CD8-positive, alpha-beta memory T cell (primary cell): Measurements from ENCODE around the gene TEX10. TPM values are rescaled to one million over a fixed set of nuclear protein-coding genes. Genes with fewer than 3 reads are reported as not detected.

Experiments
- CTCF ChIA-PET: fragments of 350-600 bp; sonication (Branson Sonifier 250); formaldehyde crosslinking; loops from one replicate; lab custom pipeline; 2021; ENCODE audit warnings: antibody characterized with exemption; lab: Charles Lee
- POLR2A ChIA-PET: fragments of 350-600 bp; sonication (Branson Sonifier 250); formaldehyde crosslinking; loops from one replicate; lab custom pipeline; 2021; ENCODE audit warnings: antibody characterized with exemption; lab: Charles Lee
- DNase-seq, 5 donors: peaks; one replicate each; pipeline versions ENCODE4 v3.0.0 to v3.0.0-alpha.2; 2020 to 2022; ENCODE audit warnings: mixed read lengths in 1 of 5
- H3K27ac ChIP-seq: one replicate; pipeline ENCODE4 v1.7.0; 2013; ENCODE audit warnings: low read depth, mild to moderate bottlenecking, low read length, moderate library complexity
- H3K27me3 ChIP-seq: 2 replicates; pipeline ENCODE4 v1.7.0; 2013; ENCODE audit warnings: low read length, mild to moderate bottlenecking; ENCODE audit not compliant: insufficient read depth, poor library complexity, severe bottlenecking
- H3K36me3 ChIP-seq: 2 replicates; pipeline ENCODE4 v1.7.0; 2013; ENCODE audit warnings: mild to moderate bottlenecking, low read length, moderate library complexity; ENCODE audit not compliant: insufficient read depth
- H3K4me1 ChIP-seq: 2 replicates; pipeline ENCODE4 v1.7.0; 2013; ENCODE audit warnings: mild to moderate bottlenecking, low read length, moderate library complexity; ENCODE audit not compliant: insufficient read depth
- H3K4me3 ChIP-seq: 2 replicates; pipeline ENCODE4 v1.7.0; 2013; ENCODE audit warnings: mild to moderate bottlenecking, low read length
- H3K9me3 ChIP-seq: 2 replicates; pipeline ENCODE4 v1.7.0; 2013; ENCODE audit warnings: mild to moderate bottlenecking, low read length
- H3K27ac Mint-ChIP-seq, 8 donors: one replicate each; pipeline ENCODE4 v1.8.0; 2020 to 2021; ENCODE audit warnings: mixed read lengths in 8 of 8, mild to moderate bottlenecking in 6 of 8, inconsistent platforms in 3 of 8, moderate library complexity in 3 of 8
- H3K27me3 Mint-ChIP-seq, 2 donors: one replicate each; pipeline ENCODE4 v1.8.0; 2020 to 2021; ENCODE audit warnings: mixed read lengths in 2 of 2, mild to moderate bottlenecking in 1 of 2, moderate library complexity in 1 of 2
- H3K36me3 Mint-ChIP-seq, 3 donors: one replicate each; pipeline ENCODE4 v1.8.0; 2020 to 2021; ENCODE audit warnings: mixed read lengths in 3 of 3, inconsistent platforms in 1 of 3, mild to moderate bottlenecking in 1 of 3
- H3K4me1 Mint-ChIP-seq, 3 donors: one replicate each; pipeline ENCODE4 v1.8.0; 2020 to 2021; ENCODE audit warnings: mixed read lengths in 3 of 3, inconsistent platforms in 1 of 3, mild to moderate bottlenecking in 1 of 3
- H3K4me3 Mint-ChIP-seq, 7 donors: one replicate each; pipeline ENCODE4 v1.8.0; 2020 to 2021; ENCODE audit warnings: mixed read lengths in 7 of 7, mild to moderate bottlenecking in 6 of 7, moderate library complexity in 4 of 7, inconsistent platforms in 2 of 7
- H3K9me3 Mint-ChIP-seq, 5 donors: one replicate each; pipeline ENCODE4 v1.8.0; 2020 to 2022; ENCODE audit warnings: mixed read lengths in 5 of 5, mild to moderate bottlenecking in 3 of 5, moderate library complexity in 2 of 5, inconsistent platforms in 1 of 5
- polyA plus RNA-seq: library from polyadenylated mRNA; unstranded; fragments of 300-500 nt; fragmentation: Illumina TruSeq; gene quantifications from one replicate; pipeline ENCODE4 v1.2.3, GENCODE V29; 2021
- total RNA-seq, 2 experiments: library from RNA; stranded (reverse); gene quantifications; one replicate each; pipeline ENCODE4 v1.2.3, GENCODE V29; 2021

TEX10 gene
- total and polyA plus RNA-seq, 3 experiments from 2014 or later = 11.6 to 34.1 (median 31.3) TPM

GRCh38 chr9:100284247-100284646, 68.5 kb downstream of the TEX10 start:
- POLR2A ChIA-PET = no interaction called here
- Mint-ChIP-seq H3K4me3 (no peak overlapping the region), H3K4me1 (peaks cover 0 to 5% (median 0%) of the 10 kb centered on the region in 3 donors), H3K9me3 (peaks cover 0 to 10% (median 5%) of the 10 kb centered on the region in 5 donors), H3K27ac (no peak overlapping the region), H3K36me3 (peaks cover 45 to 71% (median 48%) of the 10 kb centered on the region in 3 donors), H3K27me3 (no peaks in the 10 kb centered on the region)
- CTCF ChIA-PET = no interaction called here
- Histone ChIP-seq H3K27me3 (no peaks in the 10 kb centered on the region), H3K4me3 (no peak overlapping the region), H3K9me3 (no peaks in the 10 kb centered on the region), H3K36me3 (no peaks in the 10 kb centered on the region), H3K27ac (no peak overlapping the region), H3K4me1 (no peaks in the 10 kb centered on the region)
- DNase-seq = no peak

DNA sequence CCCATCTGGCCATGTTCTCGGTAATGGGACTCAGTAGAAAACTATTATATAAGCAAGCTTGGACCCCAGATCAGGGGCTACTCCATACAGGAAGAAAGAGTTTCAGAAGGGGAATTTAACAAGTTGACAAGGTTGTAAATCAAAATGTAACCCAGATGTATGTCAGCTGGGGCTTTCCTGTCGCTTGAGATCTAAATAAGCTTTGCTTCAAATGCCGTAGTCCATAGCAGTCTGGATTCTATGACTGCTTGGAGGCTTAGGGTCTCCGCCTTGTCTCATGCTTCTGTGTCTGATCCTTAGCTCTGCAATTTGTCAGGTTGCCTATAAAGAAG, 70.4 kb downstream of the TEX10 start:
- no peaks in the 10 kb centered on the region for H3K36me3 ChIP-seq
- no peak overlapping the region for H3K27ac ChIP-seq
- peaks cover 34 to 65% (median 46%) of the 10 kb centered on the region in 3 donors for H3K36me3 Mint-ChIP-seq
- no peaks in the 10 kb centered on the region for H3K4me1 ChIP-seq
- POLR2A ChIA-PET = no interaction called here
- H3K27ac Mint-ChIP-seq = peak overlapping the region in 1 of 8 donors; percentile 36
- H3K9me3 ChIP-seq = no peaks in the 10 kb centered on the region
- no peak overlapping the region for H3K4me3 ChIP-seq
- no peak overlapping the region for H3K4me3 Mint-ChIP-seq
- CTCF ChIA-PET = no interaction called here
- peaks cover 0 to 10% (median 5%) of the 10 kb centered on the region in 5 donors for H3K9me3 Mint-ChIP-seq
- no peaks in the 10 kb centered on the region for H3K27me3 Mint-ChIP-seq
- DNase-seq = no peak
- H3K4me1 Mint-ChIP-seq = peaks cover 0 to 5% (median 0%) of the 10 kb centered on the region in 3 donors
- H3K27me3 ChIP-seq = no peaks in the 10 kb centered on the region

DNA sequence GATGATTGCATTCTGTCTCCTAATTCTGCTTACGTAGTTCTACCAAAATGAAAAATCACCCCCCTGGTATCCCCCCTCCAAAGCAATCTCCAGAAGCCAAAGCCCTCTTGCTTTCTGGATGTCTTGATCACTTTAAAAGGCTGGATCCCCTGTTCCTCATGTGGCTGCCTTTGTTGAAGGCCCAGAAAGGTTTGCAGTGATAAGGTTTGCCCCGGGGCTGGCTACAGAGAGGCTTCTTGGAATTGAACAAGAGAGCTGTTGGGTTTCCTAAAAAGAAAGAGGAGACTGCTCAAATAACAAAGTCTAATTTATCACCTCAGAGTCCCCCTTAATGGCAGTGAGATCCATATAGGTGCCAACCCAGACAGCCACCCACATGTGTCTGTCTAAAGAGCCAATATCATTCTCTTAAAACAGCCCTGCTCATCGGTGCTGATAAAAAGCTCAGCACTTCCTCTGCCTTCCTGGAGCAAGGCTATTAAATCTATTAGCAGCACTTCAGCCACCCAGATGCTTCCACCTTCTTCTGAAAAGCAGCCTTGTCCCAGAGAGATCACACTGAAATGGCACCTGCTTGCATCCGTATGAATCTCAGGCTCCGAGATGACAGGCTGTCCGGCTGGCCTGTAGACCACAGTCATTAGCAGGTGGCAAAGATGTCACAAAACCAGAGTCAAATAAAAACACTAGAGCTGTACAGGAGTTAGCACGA, 70.9 kb downstream of the TEX10 start:
- Histone ChIP-seq H3K36me3 (no peaks in the 10 kb centered on the region), H3K4me1 (no peaks in the 10 kb centered on the region), H3K4me3 (no peak overlapping the region), H3K27me3 (no peaks in the 10 kb centered on the region), H3K9me3 (no peaks in the 10 kb centered on the region), H3K27ac (no peak overlapping the region)
- Mint-ChIP-seq H3K27me3 (no peaks in the 10 kb centered on the region), H3K4me1 (peaks cover 0 to 4% (median 0%) of the 10 kb centered on the region in 3 donors), H3K4me3 (no peak overlapping the region), H3K27ac (peak overlapping the region in 1 of 8 donors; percentile 36), H3K9me3 (peaks cover 0 to 10% (median 4%) of the 10 kb centered on the region in 5 donors), H3K36me3 (peaks cover 32 to 66% (median 47%) of the 10 kb centered on the region in 3 donors)
- DNase-seq = no peak
- CTCF ChIA-PET = no interaction called here
- POLR2A ChIA-PET = no interaction called here

GRCh38 chr9:100281066-100281465, 71.7 kb downstream of the TEX10 start:
- no peak overlapping the region for H3K4me3 Mint-ChIP-seq
- H3K9me3 Mint-ChIP-seq = peaks cover 0 to 10% (median 2%) of the 10 kb centered on the region in 5 donors
- H3K4me3 ChIP-seq = no peak overlapping the region
- H3K27me3 ChIP-seq = no peaks in the 10 kb centered on the region
- DNase-seq = no peak
- POLR2A ChIA-PET = no interaction called here
- no peaks in the 10 kb centered on the region for H3K27me3 Mint-ChIP-seq
- no peaks in the 10 kb centered on the region for H3K36me3 ChIP-seq
- no peaks in the 10 kb centered on the region for H3K4me1 Mint-ChIP-seq
- CTCF ChIA-PET = no interaction called here
- no peaks in the 10 kb centered on the region for H3K4me1 ChIP-seq
- no peaks in the 10 kb centered on the region for H3K9me3 ChIP-seq
- no peak overlapping the region for H3K27ac Mint-ChIP-seq
- peaks cover 28 to 65% (median 47%) of the 10 kb centered on the region in 3 donors for H3K36me3 Mint-ChIP-seq
- no peak overlapping the region for H3K27ac ChIP-seq

GRCh38 chr9:100277166-100277979, 75.4 kb downstream of the TEX10 start:
- POLR2A ChIA-PET = no interaction called here
- Histone ChIP-seq H3K27me3 (no peaks in the 10 kb centered on the region), H3K4me3 (no peak overlapping the region), H3K9me3 (no peaks in the 10 kb centered on the region), H3K27ac (no peak overlapping the region), H3K36me3 (peaks cover 6% of the 10 kb centered on the region), H3K4me1 (no peaks in the 10 kb centered on the region)
- Mint-ChIP-seq H3K9me3 (no peaks in the 10 kb centered on the region), H3K27ac (no peak overlapping the region), H3K27me3 (no peaks in the 10 kb centered on the region), H3K4me1 (no peaks in the 10 kb centered on the region), H3K4me3 (no peak overlapping the region), H3K36me3 (peaks cover 13 to 62% (median 35%) of the 10 kb centered on the region in 3 donors)
- no peak for DNase-seq
- CTCF ChIA-PET = no interaction called here

DNA sequence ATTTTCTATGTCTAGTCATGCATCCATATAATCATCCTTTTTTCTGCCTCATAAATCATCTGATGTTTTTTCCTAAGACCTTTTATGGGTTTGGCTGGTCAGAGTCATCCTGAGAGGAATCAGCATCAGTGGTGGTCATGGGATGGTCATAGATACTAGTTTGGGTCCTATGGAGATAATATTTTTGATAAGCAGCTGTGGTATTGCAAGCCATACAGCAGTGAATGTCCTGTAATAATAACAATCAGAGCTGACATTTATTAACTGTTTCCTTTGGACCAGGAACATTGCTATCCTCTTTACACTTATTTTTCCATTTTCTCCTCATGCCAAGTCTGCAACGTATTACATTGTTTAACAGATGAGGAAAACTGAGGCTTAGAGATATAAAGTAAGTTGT, 83.1 kb downstream of the TEX10 start:
- Histone ChIP-seq H3K4me1 (no peaks in the 10 kb centered on the region), H3K4me3 (no peak overlapping the region), H3K36me3 (peaks cover 6% of the 10 kb centered on the region), H3K27ac (no peak overlapping the region), H3K27me3 (no peaks in the 10 kb centered on the region), H3K9me3 (no peaks in the 10 kb centered on the region)
- Mint-ChIP-seq H3K27me3 (no peaks in the 10 kb centered on the region), H3K4me1 (no peaks in the 10 kb centered on the region), H3K9me3 (no peaks in the 10 kb centered on the region), H3K36me3 (peaks cover 8 to 49% (median 16%) of the 10 kb centered on the region in 3 donors), H3K4me3 (no peak overlapping the region), H3K27ac (no peak overlapping the region)
- CTCF ChIA-PET = interaction anchor here (1.6 kb wide), 1 partner anchor 53 kb away, joined by 3 read pairs; no protein-coding TSS in a partner anchor
- DNase-seq = no peak
- POLR2A ChIA-PET = no interaction called here

DNA sequence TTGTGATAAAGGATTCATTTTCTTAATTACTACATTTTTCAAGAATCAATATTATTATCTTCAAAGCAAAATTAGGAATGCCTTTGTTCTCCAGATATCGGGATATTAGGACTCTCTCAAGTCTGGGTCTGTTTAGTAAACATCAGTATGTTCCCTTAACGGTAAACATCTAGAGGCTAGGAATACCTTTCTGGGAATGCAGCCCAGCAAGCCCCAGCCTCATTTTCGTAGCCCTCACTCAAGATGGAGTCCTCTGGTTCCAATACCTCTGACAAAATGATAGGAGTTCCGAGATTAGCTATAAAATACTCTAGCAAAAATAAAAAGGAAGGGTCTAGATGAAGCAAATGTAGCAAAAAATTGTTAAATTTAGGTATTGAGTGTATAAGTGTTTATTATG, 84.5 kb downstream of the TEX10 start:
- Mint-ChIP-seq H3K4me1 (peaks cover 0 to 3% (median 0%) of the 10 kb centered on the region in 3 donors), H3K9me3 (no peaks in the 10 kb centered on the region), H3K27ac (no peak overlapping the region), H3K27me3 (no peaks in the 10 kb centered on the region), H3K4me3 (no peak overlapping the region), H3K36me3 (peaks cover 10 to 49% (median 19%) of the 10 kb centered on the region in 3 donors)
- ChIA-PET CTCF (no interaction called here), POLR2A (no interaction called here)
- no peak overlapping the region for H3K27ac ChIP-seq
- H3K36me3 ChIP-seq = peaks cover 6% of the 10 kb centered on the region
- DNase-seq = no peak
- H3K4me3 ChIP-seq = no peak overlapping the region
- H3K4me1 ChIP-seq = no peaks in the 10 kb centered on the region
- no peaks in the 10 kb centered on the region for H3K27me3 ChIP-seq
- no peaks in the 10 kb centered on the region for H3K9me3 ChIP-seq

DNA sequence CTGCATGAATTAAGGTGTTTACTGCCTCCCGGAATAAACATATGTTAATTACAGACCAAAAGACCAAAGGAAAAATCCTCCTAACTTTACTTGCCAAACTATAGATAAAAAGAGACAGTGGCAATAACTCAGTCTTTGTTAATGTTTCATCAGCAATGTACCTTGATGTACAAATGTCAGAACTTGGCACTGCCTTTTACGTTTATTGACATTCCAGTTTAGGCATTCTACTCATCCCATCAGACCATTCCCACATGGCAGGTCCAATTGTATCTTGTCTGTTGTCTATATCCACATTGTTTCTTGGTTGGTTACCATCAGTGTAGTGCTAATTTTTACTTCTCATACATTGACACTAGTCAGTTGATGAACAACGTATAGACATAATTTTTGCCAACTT, 85.5 kb downstream of the TEX10 start:
- H3K27ac Mint-ChIP-seq = no peak overlapping the region
- Histone ChIP-seq H3K4me1 (no peaks in the 10 kb centered on the region), H3K27ac (no peak overlapping the region), H3K27me3 (no peaks in the 10 kb centered on the region), H3K9me3 (no peaks in the 10 kb centered on the region), H3K36me3 (no peaks in the 10 kb centered on the region), H3K4me3 (no peak overlapping the region)
- H3K4me1 Mint-ChIP-seq = peaks cover 0 to 3% (median 0%) of the 10 kb centered on the region in 3 donors
- CTCF ChIA-PET = no interaction called here
- H3K27me3 Mint-ChIP-seq = no peaks in the 10 kb centered on the region
- H3K9me3 Mint-ChIP-seq = no peaks in the 10 kb centered on the region
- POLR2A ChIA-PET = no interaction called here
- H3K36me3 Mint-ChIP-seq = peaks cover 14 to 44% (median 20%) of the 10 kb centered on the region in 3 donors
- no peak for DNase-seq
- no peak overlapping the region for H3K4me3 Mint-ChIP-seq
